ENCODE measurements around the gene SPEM1. TPM values are rescaled to one million over a fixed set of nuclear protein-coding genes. Genes with fewer than 3 reads are reported as not detected.

The SPEM1 gene
- total and polyA plus RNA-seq, 2 of the 13 experiments (the other 11 are each of a cell fraction or from before 2014, with no cell fraction given) = not detected

DNA sequence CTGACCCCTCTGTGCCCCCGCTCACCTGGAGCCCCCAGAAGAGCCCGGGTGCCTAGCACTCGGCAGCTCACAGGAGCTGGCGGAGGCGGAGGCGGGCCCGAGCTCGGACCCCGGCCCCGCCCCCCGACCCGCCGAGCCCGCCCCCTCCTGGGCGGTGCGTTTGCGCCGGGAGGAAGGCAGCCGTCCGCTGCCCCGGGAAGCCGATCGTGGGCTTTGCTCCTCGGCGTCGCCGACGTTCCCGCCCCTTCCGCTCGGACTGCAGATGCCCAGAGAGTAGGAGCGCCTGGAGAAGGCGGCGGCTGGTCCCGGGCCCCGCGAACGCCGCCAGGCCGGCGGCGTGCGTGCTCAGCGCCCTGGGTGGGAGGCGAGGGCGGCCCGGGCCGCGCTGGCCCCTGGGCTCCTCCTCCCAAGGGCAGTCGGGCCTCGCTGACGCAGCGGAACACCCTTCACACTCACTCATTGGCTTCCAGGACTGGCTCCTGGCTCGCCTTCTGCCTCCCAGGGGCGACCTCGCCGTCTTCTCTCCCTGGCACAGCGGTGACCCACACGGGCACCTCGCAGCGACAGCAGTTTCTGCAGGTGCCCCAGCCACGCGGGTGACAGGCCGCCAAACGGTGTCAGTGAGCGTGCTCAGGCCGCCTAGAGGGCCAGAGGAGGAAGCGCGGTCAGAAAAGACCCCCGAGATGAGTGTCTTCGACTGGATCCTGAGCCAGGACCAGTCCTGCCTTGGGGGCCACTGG, 25.5 kb upstream of the SPEM1 start, which contains the start of gene PLSCR3 (continued):
- TF ChIP-seq SRSF9 (IDR thresholded peaks at IDR 0.05; ENCODE audit: borderline replicate concordance, insufficient read depth, low read depth, low read length, poor library complexity, severe bottlenecking) (no peak), ZNF564 (CRISPR knock-in tag; IDR thresholded peaks at IDR 0.05) (0 out of 2 replicates have a peak, but pooled peaks have one; percentile 72), YEATS4 (CRISPR knock-in tag; IDR thresholded peaks at IDR 0.05; ENCODE audit: borderline replicate concordance) (peak; percentile 78; the same call in 1 of the 2 replicates), PHF5A (CRISPR knock-in tag; IDR thresholded peaks at IDR 0.05; ENCODE audit: low read depth, unreplicated experiment) (peak; percentile 28), MAFK (conservative IDR thresholded peaks at IDR 0.05 in 1 of 2, IDR thresholded peaks at IDR 0.05 in 1 of 2; ENCODE audit: low read length in 2 of 2) (peak in 1 of 2 experiments; percentile 27; a peak in 2 of 4 replicates), ZBTB20 (CRISPR knock-in tag; IDR thresholded peaks at IDR 0.05; ENCODE audit: borderline replicate concordance, low read depth) (0 out of 2 replicates have a peak, but pooled peaks have one; percentile 55), ZNF883 (CRISPR knock-in tag; IDR thresholded peaks at IDR 0.05; ENCODE audit: not compliant biosample characterization) (peak; percentile 77), NCOA2 (CRISPR knock-in tag; IDR thresholded peaks at IDR 0.05) (0 out of 2 replicates have a peak, but pooled peaks have one; percentile 19), TCF12 (IDR thresholded peaks at IDR 0.05) (no peak), TCF12 (CRISPR knock-in tag; IDR thresholded peaks at IDR 0.05) (no peak), UBTF (CRISPR knock-in tag; IDR thresholded peaks at IDR 0.05) (peak; percentile 78), ZNF205 (CRISPR knock-in tag; IDR thresholded peaks at IDR 0.05) (0 out of 2 replicates have a peak, but pooled peaks have one; percentile 31), ZSCAN22 (CRISPR knock-in tag; IDR thresholded peaks at IDR 0.05) (no peak), SPEN (CRISPR knock-in tag; IDR thresholded peaks at IDR 0.05; ENCODE audit: low read depth) (peak; percentile 48; the same call in 1 of the 2 replicates), ZNF615 (CRISPR knock-in tag; IDR thresholded peaks at IDR 0.05; ENCODE audit: borderline replicate concordance) (no peak), POLR2G (IDR thresholded peaks at IDR 0.05; ENCODE audit: low read depth, low read length) (peak; percentile 85), ZNF556 (CRISPR knock-in tag; IDR thresholded peaks at IDR 0.05; ENCODE audit: borderline replicate concordance) (peak; percentile 27; the same call in 1 of the 2 replicates), JUNB (CRISPR knock-in tag; IDR thresholded peaks at IDR 0.05; ENCODE audit: borderline replicate concordance) (no peak)
- TF ChIP-seq, protein P1, sequence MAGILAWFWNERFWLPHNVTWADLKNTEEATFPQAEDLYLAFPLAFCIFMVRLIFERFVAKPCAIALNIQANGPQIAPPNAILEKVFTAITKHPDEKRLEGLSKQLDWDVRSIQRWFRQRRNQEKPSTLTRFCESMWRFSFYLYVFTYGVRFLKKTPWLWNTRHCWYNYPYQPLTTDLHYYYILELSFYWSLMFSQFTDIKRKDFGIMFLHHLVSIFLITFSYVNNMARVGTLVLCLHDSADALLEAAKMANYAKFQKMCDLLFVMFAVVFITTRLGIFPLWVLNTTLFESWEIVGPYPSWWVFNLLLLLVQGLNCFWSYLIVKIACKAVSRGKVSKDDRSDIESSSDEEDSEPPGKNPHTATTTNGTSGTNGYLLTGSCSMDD (CRISPR knock-in tag; IDR thresholded peaks at IDR 0.05) = no peak
- TF ChIP-seq, protein P2, sequence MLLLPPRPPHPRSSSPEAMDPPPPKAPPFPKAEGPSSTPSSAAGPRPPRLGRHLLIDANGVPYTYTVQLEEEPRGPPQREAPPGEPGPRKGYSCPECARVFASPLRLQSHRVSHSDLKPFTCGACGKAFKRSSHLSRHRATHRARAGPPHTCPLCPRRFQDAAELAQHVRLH (CRISPR knock-in tag; IDR thresholded peaks at IDR 0.05; ENCODE audit: borderline replicate concordance, low read depth) = peak; percentile 20; the same call in 1 of the 2 replicates
- TF ChIP-seq, protein P3, sequence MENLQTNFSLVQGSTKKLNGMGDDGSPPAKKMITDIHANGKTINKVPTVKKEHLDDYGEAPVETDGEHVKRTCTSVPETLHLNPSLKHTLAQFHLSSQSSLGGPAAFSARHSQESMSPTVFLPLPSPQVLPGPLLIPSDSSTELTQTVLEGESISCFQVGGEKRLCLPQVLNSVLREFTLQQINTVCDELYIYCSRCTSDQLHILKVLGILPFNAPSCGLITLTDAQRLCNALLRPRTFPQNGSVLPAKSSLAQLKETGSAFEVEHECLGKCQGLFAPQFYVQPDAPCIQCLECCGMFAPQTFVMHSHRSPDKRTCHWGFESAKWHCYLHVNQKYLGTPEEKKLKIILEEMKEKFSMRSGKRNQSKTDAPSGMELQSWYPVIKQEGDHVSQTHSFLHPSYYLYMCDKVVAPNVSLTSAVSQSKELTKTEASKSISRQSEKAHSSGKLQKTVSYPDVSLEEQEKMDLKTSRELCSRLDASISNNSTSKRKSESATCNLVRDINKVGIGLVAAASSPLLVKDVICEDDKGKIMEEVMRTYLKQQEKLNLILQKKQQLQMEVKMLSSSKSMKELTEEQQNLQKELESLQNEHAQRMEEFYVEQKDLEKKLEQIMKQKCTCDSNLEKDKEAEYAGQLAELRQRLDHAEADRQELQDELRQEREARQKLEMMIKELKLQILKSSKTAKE (CRISPR knock-in tag; IDR thresholded peaks at IDR 0.05; ENCODE audit: borderline replicate concordance) = peak; percentile 46; the same call in 1 of the 2 replicates
- TF ChIP-seq, protein P4, sequence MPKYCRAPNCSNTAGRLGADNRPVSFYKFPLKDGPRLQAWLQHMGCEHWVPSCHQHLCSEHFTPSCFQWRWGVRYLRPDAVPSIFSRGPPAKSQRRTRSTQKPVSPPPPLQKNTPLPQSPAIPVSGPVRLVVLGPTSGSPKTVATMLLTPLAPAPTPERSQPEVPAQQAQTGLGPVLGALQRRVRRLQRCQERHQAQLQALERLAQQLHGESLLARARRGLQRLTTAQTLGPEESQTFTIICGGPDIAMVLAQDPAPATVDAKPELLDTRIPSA (CRISPR knock-in tag; IDR thresholded peaks at IDR 0.05; ENCODE audit: borderline replicate concordance) = no peak
